ENCODE data around the gene DCC.

DNA sequence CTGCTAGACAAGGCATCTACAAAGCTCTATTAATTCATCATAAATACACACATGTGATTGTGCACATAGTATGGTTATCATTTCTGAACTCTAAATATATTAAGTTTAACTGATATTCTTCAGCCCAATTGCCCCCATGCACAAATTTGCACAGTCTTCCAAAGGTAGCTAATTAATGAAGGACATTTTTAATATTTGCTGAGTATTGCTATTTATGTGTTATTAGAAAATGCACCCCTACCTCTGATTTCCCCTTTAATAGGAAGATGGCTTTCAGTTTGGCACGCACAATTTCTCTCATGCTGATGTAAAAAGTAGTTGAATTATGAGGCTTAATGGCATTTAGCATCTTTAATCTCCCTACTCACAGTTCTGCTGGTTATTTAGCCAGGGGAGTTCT is 242.1 kb downstream of the DCC start:
- TF ChIP-seq, protein P1, sequence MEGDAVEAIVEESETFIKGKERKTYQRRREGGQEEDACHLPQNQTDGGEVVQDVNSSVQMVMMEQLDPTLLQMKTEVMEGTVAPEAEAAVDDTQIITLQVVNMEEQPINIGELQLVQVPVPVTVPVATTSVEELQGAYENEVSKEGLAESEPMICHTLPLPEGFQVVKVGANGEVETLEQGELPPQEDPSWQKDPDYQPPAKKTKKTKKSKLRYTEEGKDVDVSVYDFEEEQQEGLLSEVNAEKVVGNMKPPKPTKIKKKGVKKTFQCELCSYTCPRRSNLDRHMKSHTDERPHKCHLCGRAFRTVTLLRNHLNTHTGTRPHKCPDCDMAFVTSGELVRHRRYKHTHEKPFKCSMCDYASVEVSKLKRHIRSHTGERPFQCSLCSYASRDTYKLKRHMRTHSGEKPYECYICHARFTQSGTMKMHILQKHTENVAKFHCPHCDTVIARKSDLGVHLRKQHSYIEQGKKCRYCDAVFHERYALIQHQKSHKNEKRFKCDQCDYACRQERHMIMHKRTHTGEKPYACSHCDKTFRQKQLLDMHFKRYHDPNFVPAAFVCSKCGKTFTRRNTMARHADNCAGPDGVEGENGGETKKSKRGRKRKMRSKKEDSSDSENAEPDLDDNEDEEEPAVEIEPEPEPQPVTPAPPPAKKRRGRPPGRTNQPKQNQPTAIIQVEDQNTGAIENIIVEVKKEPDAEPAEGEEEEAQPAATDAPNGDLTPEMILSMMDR (IDR thresholded peaks at IDR 0.05) = no peak
- no peak for TF ChIP-seq POLR2A (IDR thresholded peaks at IDR 0.05)

Data from testis (tissue), 2 donors.